NCI-H1092 treated with DMSO at 0.1 percent for 48 hours (cell line): ENCODE measurements around the gene FNDC8.
"Not testable (repeated sequence)": the region's sequence is repeated elsewhere in the genome, so short reads cannot be mapped to it uniquely, and the experiment has no call there.

Experiments used
- DNase-seq: peaks from one replicate; lab custom pipeline; 2025; lab: John Stamatoyannopoulos, UW

FNDC8 gene

GRCh38 chr17:35142467-35142796 is 21.0 kb downstream of the FNDC8 start:
- DNase-seq: no peak

DNA sequence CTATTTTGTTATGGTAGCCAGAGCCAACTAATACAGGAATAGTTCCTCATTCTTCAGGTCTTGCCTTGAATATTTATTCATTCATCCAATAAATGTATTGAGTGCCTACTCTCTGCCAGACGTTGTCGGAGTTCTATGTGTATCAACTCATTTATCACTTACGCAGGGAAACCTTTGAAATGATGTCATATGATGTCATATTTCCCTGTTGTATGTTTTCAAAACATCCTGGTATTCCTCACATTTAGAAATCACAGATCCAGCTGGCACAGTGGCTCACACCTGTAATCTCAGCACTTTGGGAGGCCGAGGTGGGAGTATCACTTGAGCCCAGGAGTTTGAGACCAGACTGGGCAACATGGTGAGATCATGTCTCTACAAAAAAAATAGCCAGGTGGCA is 23.4 kb downstream of the FNDC8 start:
- no peak for DNase-seq

GRCh38 chr17:35146214-35146833 is 24.9 kb downstream of the FNDC8 start:
- DNase-seq: no peak

DNA sequence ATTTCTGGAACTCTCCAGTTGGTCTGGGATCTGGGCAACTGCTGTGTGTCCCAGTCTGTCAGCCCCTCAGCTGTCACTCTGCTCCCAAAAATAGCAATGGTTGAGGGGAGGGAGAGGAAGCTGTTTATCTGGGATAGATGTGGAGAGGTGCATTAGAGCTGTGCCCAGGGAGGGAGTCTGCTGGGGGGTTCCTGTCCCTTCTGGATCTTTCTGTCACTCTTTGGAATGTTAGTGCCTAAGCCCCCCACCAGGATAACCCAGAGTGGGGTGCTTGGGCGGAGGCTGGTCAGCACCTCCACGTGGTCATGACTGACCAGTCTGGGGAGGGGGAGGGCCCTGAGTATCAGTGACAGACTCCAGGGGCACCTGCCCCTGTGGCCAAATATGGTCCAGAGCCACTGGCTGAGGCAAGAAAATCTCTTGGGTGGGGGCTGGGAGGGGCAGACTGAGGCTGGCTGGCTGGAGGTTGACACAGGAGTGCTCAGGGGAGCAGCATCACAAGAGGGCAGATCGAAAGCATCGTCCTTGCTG is 26.0 kb downstream of the FNDC8 start, which contains the start of gene UNC45B:
Gene UNC45B, plus strand, starts transcription at position 443 of the 531 bp plus-strand sequence. CDS start 447 bp downstream, outside the sequence.
- no peak for DNase-seq

DNA sequence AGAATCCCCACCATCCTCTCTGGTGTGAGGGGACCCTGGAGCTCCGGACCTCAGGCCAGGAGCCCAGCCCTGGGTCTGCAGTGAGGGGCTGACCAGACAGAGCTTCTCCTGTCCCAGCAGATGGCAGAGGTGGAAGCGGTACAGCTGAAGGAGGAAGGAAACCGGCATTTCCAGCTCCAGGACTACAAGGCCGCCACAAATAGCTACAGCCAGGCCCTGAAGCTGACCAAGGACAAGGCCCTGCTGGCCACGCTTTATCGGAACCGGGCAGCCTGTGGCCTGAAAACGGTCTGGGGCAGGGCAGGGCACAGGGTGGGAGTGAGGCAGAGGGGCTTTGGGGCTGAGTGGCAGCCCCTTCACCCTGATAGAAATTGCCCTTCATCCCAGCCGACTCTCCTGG is 26.7 kb downstream of the FNDC8 start:
- no peak for DNase-seq

GRCh38 chr17:35149941-35150340 is 28.5 kb downstream of the FNDC8 start:
- DNase-seq: no peak

GRCh38 chr17:35151080-35151479 is 29.7 kb downstream of the FNDC8 start:
- not testable (repeated sequence) for DNase-seq

DNA sequence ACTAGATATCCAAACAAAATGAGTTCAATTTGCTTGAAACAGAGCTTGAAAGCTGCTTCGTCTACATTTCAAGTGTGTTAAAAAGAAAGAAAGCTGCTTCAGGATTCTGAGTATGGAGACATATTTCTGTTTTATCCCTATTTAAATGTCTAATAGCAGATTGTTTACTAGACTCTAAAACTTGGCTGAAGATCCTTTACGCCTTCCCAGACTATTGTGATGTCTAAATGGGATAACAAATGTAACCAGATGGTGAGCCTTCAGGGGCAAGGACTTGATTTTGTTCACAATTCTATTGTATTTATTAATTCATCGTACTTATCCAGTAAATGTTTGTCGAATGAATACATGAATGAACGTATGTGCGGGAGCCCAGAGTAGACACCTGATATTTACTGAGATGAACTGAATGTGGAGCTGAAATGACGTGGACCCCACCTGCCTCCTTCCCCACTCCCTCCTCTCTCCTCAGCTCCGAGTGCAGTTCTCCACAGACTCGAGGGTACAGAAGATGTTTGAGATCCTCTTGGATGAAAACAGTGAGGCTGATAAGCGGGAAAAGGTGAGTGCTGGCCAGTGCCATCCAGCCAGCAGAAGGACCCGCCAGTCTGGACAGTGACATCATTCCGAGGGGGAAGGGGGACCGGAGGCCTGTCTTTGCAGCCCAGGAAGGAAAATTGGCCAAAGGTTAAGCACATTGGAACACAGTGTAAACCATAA is 31.2 kb downstream of the FNDC8 start:
- no peak for DNase-seq

GRCh38 chr17:35154196-35155165 is 33.1 kb downstream of the FNDC8 start:
- DNase-seq: no peak

GRCh38 chr17:35155246-35155645 is 33.8 kb downstream of the FNDC8 start:
- no peak for DNase-seq

DNA sequence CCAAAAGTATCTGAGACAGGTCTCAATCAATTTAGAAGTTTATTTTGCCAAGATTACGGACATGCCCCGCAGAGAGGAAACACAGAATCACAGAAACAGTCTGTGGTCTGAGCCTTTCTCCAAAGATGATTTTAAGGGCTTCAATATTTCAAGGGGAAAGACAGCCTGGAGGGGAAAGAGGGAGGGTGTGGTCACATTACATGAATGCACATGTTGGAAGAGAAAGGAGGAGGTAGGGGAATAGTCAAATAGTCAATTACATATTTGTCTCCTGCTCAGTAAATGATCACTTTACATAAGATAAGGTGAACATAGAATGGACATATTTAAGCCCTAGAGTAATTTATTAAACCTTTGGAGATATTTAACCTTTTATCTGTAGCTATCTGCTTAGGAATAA is 38.5 kb downstream of the FNDC8 start:
- no peak for DNase-seq

- DNase-seq: no peak
These were observed 39.2 kb downstream of the FNDC8 start for GRCh38 chr17:35160354-35161201.

GRCh38 chr17:35161281-35161761 is 39.9 kb downstream of the FNDC8 start:
- DNase-seq: no peak

DNA sequence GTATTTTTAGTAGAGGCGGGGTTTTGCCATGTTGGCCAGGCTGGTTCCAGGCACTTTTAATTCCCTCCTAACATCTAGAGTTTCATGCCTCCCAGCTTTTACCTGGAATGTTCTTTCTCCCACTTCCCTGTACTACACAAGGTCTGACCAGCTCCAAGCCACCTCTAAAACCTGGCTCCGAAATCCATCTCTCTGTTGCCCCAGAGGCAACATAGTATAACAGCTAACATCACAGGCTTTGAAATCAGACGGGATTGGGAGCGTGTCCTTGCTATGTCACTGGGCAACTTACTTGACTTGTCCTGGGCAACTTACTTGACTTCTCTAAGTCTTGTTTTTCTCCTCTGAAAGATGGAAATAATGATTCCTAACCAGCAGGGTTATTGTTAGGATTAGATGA is 41.3 kb downstream of the FNDC8 start:
- DNase-seq: no peak

DNA sequence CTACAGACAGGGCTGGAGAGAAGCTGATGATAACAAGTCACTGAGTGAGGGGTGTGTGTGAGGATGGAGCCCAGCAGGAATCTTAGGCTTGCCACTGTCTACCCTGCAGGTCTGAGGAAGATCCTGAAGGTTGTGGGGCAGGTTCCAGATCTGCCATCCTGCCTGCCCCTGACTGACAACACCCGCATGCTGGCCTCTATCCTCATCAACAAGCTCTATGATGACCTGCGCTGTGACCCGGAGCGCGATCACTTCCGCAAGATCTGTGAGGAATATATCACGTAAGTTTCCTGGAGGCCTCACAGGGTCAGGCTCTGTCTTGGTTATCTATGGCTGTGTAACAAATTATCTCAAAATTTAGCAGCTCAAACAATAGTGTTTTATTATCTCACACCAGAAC is 42.5 kb downstream of the FNDC8 start:
- DNase-seq: no peak

GRCh38 chr17:35164716-35165115 is 43.3 kb downstream of the FNDC8 start:
- DNase-seq: no peak

DNA sequence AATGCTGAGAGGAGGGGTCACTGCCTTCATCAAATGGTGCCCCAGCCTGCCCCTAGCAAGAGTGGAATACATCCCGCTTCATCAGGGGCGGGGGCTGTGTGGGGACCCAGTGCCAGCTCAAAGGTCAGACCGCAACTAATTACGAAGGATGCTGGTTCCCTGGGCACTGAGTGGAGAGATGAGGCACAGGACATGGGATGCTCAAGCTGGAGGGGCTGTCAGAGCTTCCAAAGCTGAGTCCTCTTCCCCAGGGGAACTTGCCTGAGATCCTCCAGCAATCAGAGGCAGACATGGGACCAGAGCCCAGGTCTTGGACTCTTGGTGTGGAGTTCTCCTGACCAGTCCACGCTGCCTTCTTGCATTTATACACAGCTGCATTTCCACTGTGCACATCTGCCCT is 45.1 kb downstream of the FNDC8 start:
- no peak for DNase-seq

DNA sequence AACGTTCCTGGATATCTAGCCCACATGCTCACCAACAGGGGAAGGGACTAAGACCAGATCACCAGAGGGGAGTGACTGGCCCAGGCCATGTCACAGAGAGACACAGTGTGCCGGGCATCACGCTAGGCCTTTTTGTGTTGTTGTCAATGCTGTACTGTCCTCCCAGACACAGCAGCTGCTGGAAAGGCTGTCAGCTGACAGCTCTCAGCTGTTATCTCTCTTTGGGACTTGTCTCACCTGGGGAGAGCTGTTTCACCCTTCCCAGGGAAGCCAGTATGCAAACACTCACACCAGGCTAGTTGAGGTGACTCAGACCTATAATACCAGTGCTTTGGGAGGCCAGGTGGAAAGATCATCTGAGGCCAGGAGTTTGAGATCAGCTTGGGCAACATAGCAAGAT is 45.6 kb downstream of the FNDC8 start:
- DNase-seq: no peak

GRCh38 chr17:35167666-35168065 is 46.3 kb downstream of the FNDC8 start:
- no peak for DNase-seq

DNA sequence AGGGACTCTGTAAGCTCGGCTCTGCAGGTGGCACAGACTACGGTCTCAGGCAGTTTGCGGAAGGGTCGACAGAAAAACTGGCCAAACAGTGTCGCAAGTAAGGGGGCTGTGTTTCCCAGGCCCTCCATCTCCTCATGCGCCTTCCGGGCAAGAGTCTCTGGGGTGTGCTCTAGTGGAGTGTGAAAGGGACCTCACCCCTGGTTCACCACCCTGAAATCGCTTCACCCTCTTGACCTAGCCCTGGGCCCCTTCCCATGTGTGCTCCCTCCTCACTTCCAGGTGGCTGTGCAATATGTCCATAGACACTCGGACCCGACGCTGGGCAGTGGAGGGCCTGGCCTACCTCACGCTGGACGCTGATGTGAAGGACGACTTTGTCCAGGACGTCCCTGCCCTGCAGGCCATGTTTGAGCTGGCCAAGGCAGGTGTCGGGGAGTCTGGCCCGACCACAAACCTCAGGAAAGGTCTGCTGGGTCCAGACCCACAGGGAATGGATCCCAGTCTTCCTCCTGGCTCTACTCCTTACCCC is 48.5 kb downstream of the FNDC8 start:
- no peak for DNase-seq
